Measurements from ENCODE around the gene CLDN14.

DNA sequence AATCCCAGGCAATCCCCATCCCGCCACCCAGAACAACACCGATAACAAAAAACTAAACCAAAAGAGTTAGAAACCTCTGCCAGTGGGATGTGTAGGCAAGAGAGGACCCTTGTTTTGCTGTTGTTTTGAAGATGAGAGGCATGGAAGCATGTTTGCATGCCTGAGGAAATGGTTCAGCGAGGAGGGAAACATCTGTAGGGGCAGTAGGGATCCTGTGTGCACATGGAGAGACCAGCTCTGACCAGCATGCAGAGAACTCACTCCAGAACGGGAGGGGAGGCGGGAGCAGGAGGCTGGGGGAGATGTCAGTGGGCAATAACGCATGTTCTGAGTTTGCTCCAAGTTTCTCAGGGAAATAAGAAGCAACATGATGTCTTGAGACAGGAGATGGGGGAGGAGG is 5.3 kb downstream of the CLDN14 start:
- TF ChIP-seq EZH2phosphoT487 (IDR thresholded peaks at IDR 0.05; ENCODE audit: borderline replicate concordance, low read length) = no peak
- TF ChIP-seq, protein P1, sequence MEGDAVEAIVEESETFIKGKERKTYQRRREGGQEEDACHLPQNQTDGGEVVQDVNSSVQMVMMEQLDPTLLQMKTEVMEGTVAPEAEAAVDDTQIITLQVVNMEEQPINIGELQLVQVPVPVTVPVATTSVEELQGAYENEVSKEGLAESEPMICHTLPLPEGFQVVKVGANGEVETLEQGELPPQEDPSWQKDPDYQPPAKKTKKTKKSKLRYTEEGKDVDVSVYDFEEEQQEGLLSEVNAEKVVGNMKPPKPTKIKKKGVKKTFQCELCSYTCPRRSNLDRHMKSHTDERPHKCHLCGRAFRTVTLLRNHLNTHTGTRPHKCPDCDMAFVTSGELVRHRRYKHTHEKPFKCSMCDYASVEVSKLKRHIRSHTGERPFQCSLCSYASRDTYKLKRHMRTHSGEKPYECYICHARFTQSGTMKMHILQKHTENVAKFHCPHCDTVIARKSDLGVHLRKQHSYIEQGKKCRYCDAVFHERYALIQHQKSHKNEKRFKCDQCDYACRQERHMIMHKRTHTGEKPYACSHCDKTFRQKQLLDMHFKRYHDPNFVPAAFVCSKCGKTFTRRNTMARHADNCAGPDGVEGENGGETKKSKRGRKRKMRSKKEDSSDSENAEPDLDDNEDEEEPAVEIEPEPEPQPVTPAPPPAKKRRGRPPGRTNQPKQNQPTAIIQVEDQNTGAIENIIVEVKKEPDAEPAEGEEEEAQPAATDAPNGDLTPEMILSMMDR (conservative IDR thresholded peaks at IDR 0.05; ENCODE audit: low read depth, low read length) = no peak
